Measurements from ENCODE around the gene FBXO28.

- TF ChIP-seq EZH2 (IDR thresholded peaks at IDR 0.05) (no peak), EZH2phosphoT487 (IDR thresholded peaks at IDR 0.05; ENCODE audit: borderline replicate concordance) (no peak), CTCF (IDR thresholded peaks at IDR 0.05 in 2 of 3, conservative IDR thresholded peaks at IDR 0.05 in 1 of 3; ENCODE audit: borderline replicate concordance in 1 of 3, insufficient read depth in 1 of 3, low read depth in 2 of 3, low read length in 2 of 3) (no peak), RAD21 (IDR thresholded peaks at IDR 0.05; ENCODE audit: low read depth) (no peak), CBX3 (IDR thresholded peaks at IDR 0.05; ENCODE audit: low read depth) (no peak), ZFX (IDR thresholded peaks at IDR 0.05) (no peak), POLR2A (IDR thresholded peaks at IDR 0.05; ENCODE audit: borderline replicate concordance, extremely low read depth, insufficient read depth, insufficient read length) (no peak), SP1 (IDR thresholded peaks at IDR 0.05; ENCODE audit: low read depth) (no peak), EGR1 (IDR thresholded peaks at IDR 0.05; ENCODE audit: low read depth) (no peak), CEBPB (IDR thresholded peaks at IDR 0.05; ENCODE audit: low read depth) (no peak), ATF3 (IDR thresholded peaks at IDR 0.05) (no peak)
- TF ChIP-seq, protein P1, sequence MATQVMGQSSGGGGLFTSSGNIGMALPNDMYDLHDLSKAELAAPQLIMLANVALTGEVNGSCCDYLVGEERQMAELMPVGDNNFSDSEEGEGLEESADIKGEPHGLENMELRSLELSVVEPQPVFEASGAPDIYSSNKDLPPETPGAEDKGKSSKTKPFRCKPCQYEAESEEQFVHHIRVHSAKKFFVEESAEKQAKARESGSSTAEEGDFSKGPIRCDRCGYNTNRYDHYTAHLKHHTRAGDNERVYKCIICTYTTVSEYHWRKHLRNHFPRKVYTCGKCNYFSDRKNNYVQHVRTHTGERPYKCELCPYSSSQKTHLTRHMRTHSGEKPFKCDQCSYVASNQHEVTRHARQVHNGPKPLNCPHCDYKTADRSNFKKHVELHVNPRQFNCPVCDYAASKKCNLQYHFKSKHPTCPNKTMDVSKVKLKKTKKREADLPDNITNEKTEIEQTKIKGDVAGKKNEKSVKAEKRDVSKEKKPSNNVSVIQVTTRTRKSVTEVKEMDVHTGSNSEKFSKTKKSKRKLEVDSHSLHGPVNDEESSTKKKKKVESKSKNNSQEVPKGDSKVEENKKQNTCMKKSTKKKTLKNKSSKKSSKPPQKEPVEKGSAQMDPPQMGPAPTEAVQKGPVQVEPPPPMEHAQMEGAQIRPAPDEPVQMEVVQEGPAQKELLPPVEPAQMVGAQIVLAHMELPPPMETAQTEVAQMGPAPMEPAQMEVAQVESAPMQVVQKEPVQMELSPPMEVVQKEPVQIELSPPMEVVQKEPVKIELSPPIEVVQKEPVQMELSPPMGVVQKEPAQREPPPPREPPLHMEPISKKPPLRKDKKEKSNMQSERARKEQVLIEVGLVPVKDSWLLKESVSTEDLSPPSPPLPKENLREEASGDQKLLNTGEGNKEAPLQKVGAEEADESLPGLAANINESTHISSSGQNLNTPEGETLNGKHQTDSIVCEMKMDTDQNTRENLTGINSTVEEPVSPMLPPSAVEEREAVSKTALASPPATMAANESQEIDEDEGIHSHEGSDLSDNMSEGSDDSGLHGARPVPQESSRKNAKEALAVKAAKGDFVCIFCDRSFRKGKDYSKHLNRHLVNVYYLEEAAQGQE (IDR thresholded peaks at IDR 0.05; ENCODE audit: low read depth), result no peak
These were observed 19.0 kb downstream of the FBXO28 start for GRCh38 chr1:224132901-224133300.

Data from HCT116 (cell line).